ENCODE measurements around the gene PABPC1L.

- TF ChIP-seq REST (IDR thresholded peaks at IDR 0.05) (no peak), SREBF2 (IDR thresholded peaks at IDR 0.05) (no peak), CTCF (IDR thresholded peaks at IDR 0.05) (no peak), ESRRA (IDR thresholded peaks at IDR 0.05; ENCODE audit: borderline replicate concordance, low read length) (no peak), EP300 (IDR thresholded peaks at IDR 0.05) (no peak), KDM1A (IDR thresholded peaks at IDR 0.05; ENCODE audit: low read depth) (no peak), USF2 (IDR thresholded peaks at IDR 0.05) (no peak), FOSL2 (IDR thresholded peaks at IDR 0.05) (no peak), FOSL2 (CRISPR knock-in tag; IDR thresholded peaks at IDR 0.05) (no peak), TP53 (CRISPR knock-in tag; IDR thresholded peaks at IDR 0.05) (no peak), MAX (IDR thresholded peaks at IDR 0.05) (no peak), POLR2A (IDR thresholded peaks at IDR 0.05; ENCODE audit: low read length) (no peak)
Observed at GRCh38 chr20:44958276-44958675, 48.4 kb downstream of the PABPC1L start.

All from A549 (cell line).